Memory B cell (primary cell): ENCODE measurements around the gene STAT3.
"Not testable (repeated sequence)": the region's sequence is repeated elsewhere in the genome, so short reads cannot be mapped to it uniquely, and the experiment has no call there.

Experiments
- ATAC-seq: fragments of 150-1000 bp; cut with Tn5 transposase; 2 replicates; pipeline ENCODE4 v1.10.0; 2021; ENCODE audit warnings: low read depth, mild to moderate bottlenecking, moderate library complexity
- DNase-seq, 2 donors: peaks; one replicate each; pipeline ENCODE4 v3.0.0; 2022; ENCODE audit warnings: low spot score in 2 of 2
- H3K27ac Mint-ChIP-seq: one replicate; pipeline ENCODE4 v1.8.0; 2022; ENCODE audit warnings: mild to moderate bottlenecking, moderate library complexity, mixed read lengths
- H3K27me3 Mint-ChIP-seq: one replicate; pipeline ENCODE4 v1.8.0; 2022; ENCODE audit warnings: mixed read lengths
- H3K36me3 Mint-ChIP-seq: one replicate; pipeline ENCODE4 v1.8.0; 2022; ENCODE audit warnings: mild to moderate bottlenecking, mixed read lengths
- H3K4me1 Mint-ChIP-seq: one replicate; pipeline ENCODE4 v1.8.0; 2022; ENCODE audit warnings: mixed read lengths
- H3K4me3 Mint-ChIP-seq: one replicate; pipeline ENCODE4 v1.8.0; 2022; ENCODE audit warnings: mild to moderate bottlenecking, moderate library complexity, mixed read lengths
- H3K9me3 Mint-ChIP-seq: one replicate; pipeline ENCODE4 v1.8.0; 2022; ENCODE audit warnings: mixed read lengths

Gene STAT3

GRCh38 chr17:42313773-42314566 lies 74.3 kb downstream of the STAT3 start:
- DNase-seq = no peak
- Mint-ChIP-seq H3K9me3 (no peaks in the 10 kb centered on the region), H3K27ac (no peak overlapping the region), H3K4me3 (no peak overlapping the region), H3K4me1 (peaks cover 31% of the 10 kb centered on the region), H3K27me3 (no peaks in the 10 kb centered on the region), H3K36me3 (peaks cover 15% of the 10 kb centered on the region)
- ATAC-seq = no peak

- DNase-seq (no peak), ATAC-seq (no peak)
- Mint-ChIP-seq H3K27ac (no peak overlapping the region), H3K4me1 (peaks cover 31% of the 10 kb centered on the region), H3K9me3 (no peaks in the 10 kb centered on the region), H3K36me3 (peaks cover 18% of the 10 kb centered on the region), H3K4me3 (no peak overlapping the region), H3K27me3 (no peaks in the 10 kb centered on the region)
Observed at GRCh38 chr17:42313389-42313772, 74.9 kb downstream of the STAT3 start.

GRCh38 chr17:42312285-42313130 lies 75.7 kb downstream of the STAT3 start:
- no peaks in the 10 kb centered on the region for H3K9me3 Mint-ChIP-seq
- no peaks in the 10 kb centered on the region for H3K27me3 Mint-ChIP-seq
- peaks cover 31% of the 10 kb centered on the region for H3K4me1 Mint-ChIP-seq
- no peak overlapping the region for H3K27ac Mint-ChIP-seq
- peak overlapping the region; percentile 70 for H3K4me3 Mint-ChIP-seq
- H3K36me3 Mint-ChIP-seq = peaks cover 22% of the 10 kb centered on the region
- ATAC-seq (peak; percentile 60), DNase-seq (peak; percentile 71 to 77)

GRCh38 chr17:42312035-42312284 lies 76.3 kb downstream of the STAT3 start:
- H3K4me1 Mint-ChIP-seq = peaks cover 28% of the 10 kb centered on the region
- no peak for DNase-seq
- no peaks in the 10 kb centered on the region for H3K27me3 Mint-ChIP-seq
- no peak overlapping the region for H3K27ac Mint-ChIP-seq
- H3K36me3 Mint-ChIP-seq = peaks cover 24% of the 10 kb centered on the region
- ATAC-seq = no peak
- H3K9me3 Mint-ChIP-seq = no peaks in the 10 kb centered on the region
- peak overlapping the region; percentile 70 for H3K4me3 Mint-ChIP-seq

GRCh38 chr17:42311240-42312034 lies 76.8 kb downstream of the STAT3 start:
- H3K36me3 Mint-ChIP-seq = peaks cover 22% of the 10 kb centered on the region

GRCh38 chr17:42310787-42311215 lies 77.4 kb downstream of the STAT3 start:
- Mint-ChIP-seq H3K9me3 (no peaks in the 10 kb centered on the region), H3K4me1 (peaks cover 25% of the 10 kb centered on the region)

More at GRCh38 chr17:42311240-42312034, 76.8 kb downstream of the STAT3 start:
- Mint-ChIP-seq H3K9me3 (no peaks in the 10 kb centered on the region), H3K27me3 (no peaks in the 10 kb centered on the region), H3K4me1 (peaks cover 26% of the 10 kb centered on the region), H3K4me3 (peak overlapping the region; percentile 70), H3K27ac (no peak overlapping the region)
- no peak for DNase-seq
- ATAC-seq = no peak

GRCh38 chr17:42309986-42310786 lies 78.1 kb downstream of the STAT3 start:
- Mint-ChIP-seq H3K36me3 (peaks cover 25% of the 10 kb centered on the region), H3K4me3 (no peak overlapping the region), H3K4me1 (peaks cover 19% of the 10 kb centered on the region), H3K27ac (peak overlapping the region; percentile 48), H3K27me3 (no peaks in the 10 kb centered on the region), H3K9me3 (no peaks in the 10 kb centered on the region)
- DNase-seq = no peak
- ATAC-seq = no peak

More at GRCh38 chr17:42310787-42311215, 77.4 kb downstream of the STAT3 start:
- no peak overlapping the region for H3K27ac Mint-ChIP-seq
- no peak overlapping the region for H3K4me3 Mint-ChIP-seq
- peaks cover 25% of the 10 kb centered on the region for H3K36me3 Mint-ChIP-seq
- ATAC-seq = no peak
- H3K27me3 Mint-ChIP-seq = no peaks in the 10 kb centered on the region
- DNase-seq = no peak

- no peak overlapping the region for H3K4me3 Mint-ChIP-seq
Observed at GRCh38 chr17:42309142-42309541, 79.1 kb downstream of the STAT3 start.

GRCh38 chr17:42308446-42308845 lies 79.8 kb downstream of the STAT3 start:
- Mint-ChIP-seq H3K9me3 (no peaks in the 10 kb centered on the region), H3K36me3 (peaks cover 39% of the 10 kb centered on the region), H3K4me3 (no peak overlapping the region), H3K4me1 (peaks cover 14% of the 10 kb centered on the region), H3K27me3 (no peaks in the 10 kb centered on the region), H3K27ac (no peak overlapping the region)
- DNase-seq (no peak), ATAC-seq (no peak)

More at GRCh38 chr17:42309142-42309541, 79.1 kb downstream of the STAT3 start:
- H3K4me1 Mint-ChIP-seq = peaks cover 18% of the 10 kb centered on the region
- H3K36me3 Mint-ChIP-seq = peaks cover 32% of the 10 kb centered on the region
- H3K27ac Mint-ChIP-seq = no peak overlapping the region
- H3K9me3 Mint-ChIP-seq = no peaks in the 10 kb centered on the region
- ATAC-seq (no peak), DNase-seq (no peak)
- H3K27me3 Mint-ChIP-seq = no peaks in the 10 kb centered on the region

GRCh38 chr17:42307362-42307927 lies 80.8 kb downstream of the STAT3 start:
- H3K27ac Mint-ChIP-seq = no peak overlapping the region
- H3K36me3 Mint-ChIP-seq = peaks cover 42% of the 10 kb centered on the region
- ATAC-seq = no peak
- no peaks in the 10 kb centered on the region for H3K27me3 Mint-ChIP-seq
- peaks cover 13% of the 10 kb centered on the region for H3K4me1 Mint-ChIP-seq
- no peak overlapping the region for H3K4me3 Mint-ChIP-seq
- DNase-seq = no peak
- H3K9me3 Mint-ChIP-seq = no peaks in the 10 kb centered on the region

- DNase-seq (no peak), ATAC-seq (no peak)
- H3K4me1 Mint-ChIP-seq = peaks cover 8% of the 10 kb centered on the region
- no peak overlapping the region for H3K27ac Mint-ChIP-seq
- H3K27me3 Mint-ChIP-seq = no peaks in the 10 kb centered on the region
- peaks cover 53% of the 10 kb centered on the region for H3K36me3 Mint-ChIP-seq
- H3K4me3 Mint-ChIP-seq = no peak overlapping the region
- no peaks in the 10 kb centered on the region for H3K9me3 Mint-ChIP-seq
Observed at GRCh38 chr17:42306385-42306667, 81.9 kb downstream of the STAT3 start.

GRCh38 chr17:42305543-42306384 lies 82.5 kb downstream of the STAT3 start:
- H3K4me3 Mint-ChIP-seq = no peak overlapping the region
- no peaks in the 10 kb centered on the region for H3K27me3 Mint-ChIP-seq
- peaks cover 6% of the 10 kb centered on the region for H3K4me1 Mint-ChIP-seq
- DNase-seq (no peak), ATAC-seq (no peak)
- peaks cover 59% of the 10 kb centered on the region for H3K36me3 Mint-ChIP-seq
- H3K9me3 Mint-ChIP-seq = no peaks in the 10 kb centered on the region
- H3K27ac Mint-ChIP-seq = no peak overlapping the region

- not testable (repeated sequence) for H3K27me3 Mint-ChIP-seq, ATAC-seq, H3K27ac Mint-ChIP-seq, H3K4me3 Mint-ChIP-seq, H3K9me3 Mint-ChIP-seq, DNase-seq, H3K4me1 Mint-ChIP-seq
- H3K36me3 Mint-ChIP-seq = peaks cover 53% of the 10 kb centered on the region
Observed at GRCh38 chr17:42305031-42305330, 83.3 kb downstream of the STAT3 start.
